ENCODE measurements around the gene GMFB.

- no peak for TF ChIP-seq SUZ12 (IDR thresholded peaks at IDR 0.05; ENCODE audit: unreplicated experiment)
- no peak for TF ChIP-seq CTCF (IDR thresholded peaks at IDR 0.05 in 2 of 3, conservative IDR thresholded peaks at IDR 0.05 in 1 of 3; ENCODE audit: control insufficient read depth in 2 of 3, extremely low read depth in 1 of 3, insufficient read depth in 1 of 3, low read depth in 3 of 3, low read length in 3 of 3)
- TF ChIP-seq IRF3 (IDR thresholded peaks at IDR 0.05), result no peak
- no peak for TF ChIP-seq ZNF207 (IDR thresholded peaks at IDR 0.05; ENCODE audit: borderline replicate concordance)
- no peak for TF ChIP-seq E2F4 (IDR thresholded peaks at IDR 0.05; ENCODE audit: low read depth, low read length)
- no peak for TF ChIP-seq MTA2 (IDR thresholded peaks at IDR 0.05; ENCODE audit: low read depth)
- TF ChIP-seq FOXK2 (IDR thresholded peaks at IDR 0.05), result no peak
- no peak for TF ChIP-seq SREBF1 (IDR thresholded peaks at IDR 0.05; ENCODE audit: low read length)
- no peak for TF ChIP-seq POLR2AphosphoS5 (IDR thresholded peaks at IDR 0.05; ENCODE audit: low read length)
- TF ChIP-seq ESRRA (IDR thresholded peaks at IDR 0.05; ENCODE audit: low read length), result no peak
- no peak for TF ChIP-seq KDM1A (IDR thresholded peaks at IDR 0.05; ENCODE audit: borderline replicate concordance)
- no peak for TF ChIP-seq EZH2 (IDR thresholded peaks at IDR 0.05; ENCODE audit: borderline replicate concordance, control insufficient read depth, low read depth, low read length)
Measured at GRCh38 chr14:54533100-54533499, 44.3 kb upstream of the GMFB start.
